Breast epithelium (tissue), 3 donors: Measurements from ENCODE around the gene LAMC1.

ENCODE experiments used
- POLR2A ChIP-seq: fragments of 450-650 bp; IDR thresholded peaks from one replicate; pipeline ENCODE4 v1.6.1; 2016; ENCODE audit warnings: antibody characterized with exemption, mild to moderate bottlenecking, moderate library complexity
- POLR2AphosphoS5 ChIP-seq, 3 donors: sonication (generic); formaldehyde crosslinking; IDR thresholded peaks; one replicate each; pipeline ENCODE4 v1.6.1; 2017; ENCODE audit warnings: antibody characterized with exemption in 3 of 3

- TF ChIP-seq POLR2A (no peak), POLR2AphosphoS5 (IDR thresholded peaks at IDR 0.05) (no peak)
These were observed 145.1 kb downstream of the LAMC1 start for GRCh38 chr1:183168308-183168707.
